HepG2 (cell line): ENCODE measurements around the gene BABAM2.

ENCODE experiments used
- DPF2 ChIP-seq: sonication (generic); formaldehyde crosslinking; IDR thresholded peaks from 2 replicates; pipeline ENCODE4 v1.4.0; 2020; ENCODE audit warnings: mild to moderate bottlenecking, low read depth, missing genetic modification reagents, borderline replicate concordance
- ESRRA ChIP-seq: sonication (generic); formaldehyde crosslinking; IDR thresholded peaks from 2 replicates; pipeline ENCODE4 v1.5.1; 2020; ENCODE audit warnings: mild to moderate bottlenecking, low read depth, missing genetic modification reagents
- SIN3A ChIP-seq: IDR thresholded peaks from 2 replicates; pipeline ENCODE4 v1.6.1; 2011; ENCODE audit warnings: low read depth, mild to moderate bottlenecking, control low read depth, low read length, borderline replicate concordance
- SP4 ChIP-seq: sonication (generic); formaldehyde crosslinking; IDR thresholded peaks from 2 replicates; pipeline ENCODE4 v1.8.1; 2023; ENCODE audit warnings: mild to moderate bottlenecking, missing genetic modification reagents
- ZFP1 ChIP-seq: IDR thresholded peaks from 2 replicates; pipeline ENCODE4 v1.6.1; 2016
- ZNF180 ChIP-seq: sonication (generic); formaldehyde crosslinking; IDR thresholded peaks from 2 replicates; pipeline ENCODE4 v1.4.0; 2020; ENCODE audit warnings: low read depth, missing genetic modification reagents, borderline replicate concordance
- ZNF317 ChIP-seq: sonication (generic); formaldehyde crosslinking; IDR thresholded peaks from 2 replicates; pipeline ENCODE4 v1.5.0; 2020; ENCODE audit warnings: mild to moderate bottlenecking, missing genetic modification reagents
- ZNF337 ChIP-seq: sonication (generic); formaldehyde crosslinking; IDR thresholded peaks from 2 replicates; pipeline ENCODE4 v1.5.1; 2020; ENCODE audit warnings: missing genetic modification reagents, low read depth, mild to moderate bottlenecking, borderline replicate concordance
- ZNF556 ChIP-seq: sonication (generic); formaldehyde crosslinking; IDR thresholded peaks from 2 replicates; pipeline ENCODE4 v1.4.0; 2020; ENCODE audit warnings: mild to moderate bottlenecking, missing genetic modification reagents, borderline replicate concordance
- TF ChIP-seq, protein P1 (sequence below): sonication (generic); formaldehyde crosslinking; IDR thresholded peaks from 2 replicates; pipeline ENCODE4 v1.5.1; 2020; ENCODE audit warnings: mild to moderate bottlenecking, missing genetic modification reagents
- TF ChIP-seq, protein P2 (sequence below): sonication (generic); formaldehyde crosslinking; IDR thresholded peaks from 2 replicates; pipeline ENCODE4 v1.4.0; 2020; ENCODE audit warnings: missing genetic modification reagents
- TF ChIP-seq, protein P3 (sequence below): sonication (generic); formaldehyde crosslinking; IDR thresholded peaks from 2 replicates; pipeline ENCODE4 v1.5.0; 2020; ENCODE audit warnings: mild to moderate bottlenecking, missing genetic modification reagents, moderate library complexity
- TF ChIP-seq, protein P4 (sequence below): sonication (generic); formaldehyde crosslinking; IDR thresholded peaks from 2 replicates; pipeline ENCODE4 v1.5.1; 2020; ENCODE audit warnings: mild to moderate bottlenecking, missing genetic modification reagents, moderate library complexity

DNA sequence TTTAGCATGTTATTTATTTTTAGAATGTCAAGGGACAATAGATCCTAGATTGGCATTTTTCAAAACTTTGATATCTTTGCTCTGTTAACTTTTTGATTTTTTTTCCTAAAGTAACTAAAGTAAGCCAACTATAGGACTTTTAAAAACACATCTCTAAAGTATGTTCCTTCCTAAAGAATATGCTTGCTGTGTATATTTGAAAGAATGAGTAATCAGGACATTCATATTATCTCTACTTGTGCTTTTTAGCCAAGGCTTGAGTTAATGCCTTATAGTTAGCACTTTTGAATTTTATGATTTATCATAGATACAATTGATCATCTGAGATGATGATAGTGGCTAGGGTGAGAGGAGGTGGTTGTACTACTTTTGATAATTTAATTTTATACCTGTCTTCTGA, 93.6 kb downstream of the BABAM2 start:
- TF ChIP-seq SIN3A (no peak), SP4 (CRISPR knock-in tag) (no peak), ZNF317 (CRISPR knock-in tag) (no peak), ESRRA (CRISPR knock-in tag) (no peak), ZNF180 (CRISPR knock-in tag) (no peak), ZFP1 (CRISPR knock-in tag) (no peak), ZNF337 (no peak), ZNF556 (CRISPR knock-in tag) (no peak), DPF2 (CRISPR knock-in tag) (no peak)
- TF ChIP-seq, protein P1, sequence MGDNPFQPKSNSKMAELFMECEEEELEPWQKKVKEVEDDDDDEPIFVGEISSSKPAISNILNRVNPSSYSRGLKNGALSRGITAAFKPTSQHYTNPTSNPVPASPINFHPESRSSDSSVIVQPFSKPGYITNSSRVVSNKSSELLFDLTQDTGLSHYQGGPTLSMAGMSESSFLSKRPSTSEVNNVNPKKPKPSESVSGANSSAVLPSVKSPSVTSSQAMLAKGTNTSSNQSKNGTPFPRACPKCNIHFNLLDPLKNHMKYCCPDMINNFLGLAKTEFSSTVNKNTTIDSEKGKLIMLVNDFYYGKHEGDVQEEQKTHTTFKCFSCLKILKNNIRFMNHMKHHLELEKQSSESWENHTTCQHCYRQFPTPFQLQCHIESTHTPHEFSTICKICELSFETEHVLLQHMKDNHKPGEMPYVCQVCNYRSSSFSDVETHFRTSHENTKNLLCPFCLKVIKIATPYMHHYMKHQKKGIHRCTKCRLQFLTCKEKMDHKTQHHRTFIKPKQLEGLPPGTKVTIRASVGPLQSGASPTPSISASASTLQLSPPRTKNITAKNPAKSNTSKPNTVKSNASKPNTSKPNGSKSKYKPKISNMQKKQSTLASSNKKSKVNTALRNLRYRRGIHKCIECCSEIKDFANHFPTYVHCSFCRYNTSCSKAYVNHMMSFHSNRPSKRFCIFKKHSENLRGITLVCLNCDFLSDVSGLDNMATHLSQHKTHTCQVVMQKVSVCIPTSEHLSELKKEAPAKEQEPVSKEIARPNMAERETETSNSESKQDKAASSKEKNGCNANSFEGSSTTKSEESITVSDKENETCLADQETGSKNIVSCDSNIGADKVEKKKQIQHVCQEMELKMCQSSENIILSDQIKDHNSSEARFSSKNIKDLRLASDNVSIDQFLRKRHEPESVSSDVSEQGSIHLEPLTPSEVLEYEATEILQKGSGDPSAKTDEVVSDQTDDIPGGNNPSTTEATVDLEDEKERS (CRISPR knock-in tag), result no peak
- TF ChIP-seq, protein P2, sequence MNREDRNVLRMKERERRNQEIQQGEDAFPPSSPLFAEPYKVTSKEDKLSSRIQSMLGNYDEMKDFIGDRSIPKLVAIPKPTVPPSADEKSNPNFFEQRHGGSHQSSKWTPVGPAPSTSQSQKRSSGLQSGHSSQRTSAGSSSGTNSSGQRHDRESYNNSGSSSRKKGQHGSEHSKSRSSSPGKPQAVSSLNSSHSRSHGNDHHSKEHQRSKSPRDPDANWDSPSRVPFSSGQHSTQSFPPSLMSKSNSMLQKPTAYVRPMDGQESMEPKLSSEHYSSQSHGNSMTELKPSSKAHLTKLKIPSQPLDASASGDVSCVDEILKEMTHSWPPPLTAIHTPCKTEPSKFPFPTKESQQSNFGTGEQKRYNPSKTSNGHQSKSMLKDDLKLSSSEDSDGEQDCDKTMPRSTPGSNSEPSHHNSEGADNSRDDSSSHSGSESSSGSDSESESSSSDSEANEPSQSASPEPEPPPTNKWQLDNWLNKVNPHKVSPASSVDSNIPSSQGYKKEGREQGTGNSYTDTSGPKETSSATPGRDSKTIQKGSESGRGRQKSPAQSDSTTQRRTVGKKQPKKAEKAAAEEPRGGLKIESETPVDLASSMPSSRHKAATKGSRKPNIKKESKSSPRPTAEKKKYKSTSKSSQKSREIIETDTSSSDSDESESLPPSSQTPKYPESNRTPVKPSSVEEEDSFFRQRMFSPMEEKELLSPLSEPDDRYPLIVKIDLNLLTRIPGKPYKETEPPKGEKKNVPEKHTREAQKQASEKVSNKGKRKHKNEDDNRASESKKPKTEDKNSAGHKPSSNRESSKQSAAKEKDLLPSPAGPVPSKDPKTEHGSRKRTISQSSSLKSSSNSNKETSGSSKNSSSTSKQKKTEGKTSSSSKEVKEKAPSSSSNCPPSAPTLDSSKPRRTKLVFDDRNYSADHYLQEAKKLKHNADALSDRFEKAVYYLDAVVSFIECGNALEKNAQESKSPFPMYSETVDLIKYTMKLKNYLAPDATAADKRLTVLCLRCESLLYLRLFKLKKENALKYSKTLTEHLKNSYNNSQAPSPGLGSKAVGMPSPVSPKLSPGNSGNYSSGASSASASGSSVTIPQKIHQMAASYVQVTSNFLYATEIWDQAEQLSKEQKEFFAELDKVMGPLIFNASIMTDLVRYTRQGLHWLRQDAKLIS (CRISPR knock-in tag), result no peak
- TF ChIP-seq, protein P3, sequence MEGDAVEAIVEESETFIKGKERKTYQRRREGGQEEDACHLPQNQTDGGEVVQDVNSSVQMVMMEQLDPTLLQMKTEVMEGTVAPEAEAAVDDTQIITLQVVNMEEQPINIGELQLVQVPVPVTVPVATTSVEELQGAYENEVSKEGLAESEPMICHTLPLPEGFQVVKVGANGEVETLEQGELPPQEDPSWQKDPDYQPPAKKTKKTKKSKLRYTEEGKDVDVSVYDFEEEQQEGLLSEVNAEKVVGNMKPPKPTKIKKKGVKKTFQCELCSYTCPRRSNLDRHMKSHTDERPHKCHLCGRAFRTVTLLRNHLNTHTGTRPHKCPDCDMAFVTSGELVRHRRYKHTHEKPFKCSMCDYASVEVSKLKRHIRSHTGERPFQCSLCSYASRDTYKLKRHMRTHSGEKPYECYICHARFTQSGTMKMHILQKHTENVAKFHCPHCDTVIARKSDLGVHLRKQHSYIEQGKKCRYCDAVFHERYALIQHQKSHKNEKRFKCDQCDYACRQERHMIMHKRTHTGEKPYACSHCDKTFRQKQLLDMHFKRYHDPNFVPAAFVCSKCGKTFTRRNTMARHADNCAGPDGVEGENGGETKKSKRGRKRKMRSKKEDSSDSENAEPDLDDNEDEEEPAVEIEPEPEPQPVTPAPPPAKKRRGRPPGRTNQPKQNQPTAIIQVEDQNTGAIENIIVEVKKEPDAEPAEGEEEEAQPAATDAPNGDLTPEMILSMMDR (CRISPR knock-in tag), result no peak
- TF ChIP-seq, protein P4, sequence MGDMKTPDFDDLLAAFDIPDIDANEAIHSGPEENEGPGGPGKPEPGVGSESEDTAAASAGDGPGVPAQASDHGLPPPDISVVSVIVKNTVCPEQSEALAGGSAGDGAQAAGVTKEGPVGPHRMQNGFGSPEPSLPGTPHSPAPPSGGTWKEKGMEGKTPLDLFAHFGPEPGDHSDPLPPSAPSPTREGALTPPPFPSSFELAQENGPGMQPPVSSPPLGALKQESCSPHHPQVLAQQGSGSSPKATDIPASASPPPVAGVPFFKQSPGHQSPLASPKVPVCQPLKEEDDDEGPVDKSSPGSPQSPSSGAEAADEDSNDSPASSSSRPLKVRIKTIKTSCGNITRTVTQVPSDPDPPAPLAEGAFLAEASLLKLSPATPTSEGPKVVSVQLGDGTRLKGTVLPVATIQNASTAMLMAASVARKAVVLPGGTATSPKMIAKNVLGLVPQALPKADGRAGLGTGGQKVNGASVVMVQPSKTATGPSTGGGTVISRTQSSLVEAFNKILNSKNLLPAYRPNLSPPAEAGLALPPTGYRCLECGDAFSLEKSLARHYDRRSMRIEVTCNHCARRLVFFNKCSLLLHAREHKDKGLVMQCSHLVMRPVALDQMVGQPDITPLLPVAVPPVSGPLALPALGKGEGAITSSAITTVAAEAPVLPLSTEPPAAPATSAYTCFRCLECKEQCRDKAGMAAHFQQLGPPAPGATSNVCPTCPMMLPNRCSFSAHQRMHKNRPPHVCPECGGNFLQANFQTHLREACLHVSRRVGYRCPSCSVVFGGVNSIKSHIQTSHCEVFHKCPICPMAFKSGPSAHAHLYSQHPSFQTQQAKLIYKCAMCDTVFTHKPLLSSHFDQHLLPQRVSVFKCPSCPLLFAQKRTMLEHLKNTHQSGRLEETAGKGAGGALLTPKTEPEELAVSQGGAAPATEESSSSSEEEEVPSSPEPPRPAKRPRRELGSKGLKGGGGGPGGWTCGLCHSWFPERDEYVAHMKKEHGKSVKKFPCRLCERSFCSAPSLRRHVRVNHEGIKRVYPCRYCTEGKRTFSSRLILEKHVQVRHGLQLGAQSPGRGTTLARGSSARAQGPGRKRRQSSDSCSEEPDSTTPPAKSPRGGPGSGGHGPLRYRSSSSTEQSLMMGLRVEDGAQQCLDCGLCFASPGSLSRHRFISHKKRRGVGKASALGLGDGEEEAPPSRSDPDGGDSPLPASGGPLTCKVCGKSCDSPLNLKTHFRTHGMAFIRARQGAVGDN (CRISPR knock-in tag), result no peak
